Globus pallidus (tissue), 1 donor: ENCODE data around the gene MED13L.

ENCODE experiments used
- DNase-seq: peaks from one replicate; pipeline ENCODE4 v3.0.0-alpha.2; 2015; ENCODE audit warnings: low spot score

Gene MED13L

GRCh38 chr12:116130431-116130830, 147.1 kb downstream of the MED13L start:
- DNase-seq: no peak

DNA sequence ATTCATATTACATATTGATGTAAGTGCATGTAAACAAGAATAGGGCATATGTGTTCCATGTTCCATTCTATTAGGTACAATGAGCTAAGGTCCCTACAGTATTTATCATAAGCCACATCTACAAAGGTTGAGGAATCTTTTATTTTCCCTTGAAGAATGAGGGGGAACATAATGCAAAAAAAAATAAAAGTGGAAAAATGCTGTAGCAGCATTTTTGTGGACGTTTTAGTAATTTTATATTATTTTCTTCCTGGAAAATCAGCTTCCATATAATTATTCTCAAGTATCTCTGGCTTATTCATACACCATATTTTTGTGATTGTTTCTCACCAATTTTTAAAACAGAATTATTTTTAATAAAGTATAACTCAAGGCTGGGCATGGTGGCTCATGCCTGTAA, 148.7 kb downstream of the MED13L start:
- no peak for DNase-seq

DNA sequence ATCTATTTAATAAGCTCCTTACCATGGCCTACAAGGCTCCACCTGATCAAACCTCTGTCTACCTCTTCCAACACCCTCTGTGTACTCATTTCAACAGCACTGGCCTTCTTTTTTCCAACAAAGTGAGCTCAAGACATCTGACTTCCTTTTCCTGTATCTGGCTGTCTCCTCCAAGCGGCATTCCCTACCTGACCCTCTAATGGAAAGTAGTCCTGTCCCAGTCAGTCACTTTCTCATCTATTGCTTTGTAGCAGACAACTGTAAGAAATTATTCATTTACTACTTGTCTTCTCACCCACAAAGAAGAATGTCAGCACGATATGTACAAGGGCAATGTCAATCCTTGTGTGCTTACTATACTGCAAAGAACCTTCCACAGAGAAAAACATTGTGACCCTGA, 149.6 kb downstream of the MED13L start:
- DNase-seq: no peak

- no peak for DNase-seq
These were observed 150.9 kb downstream of the MED13L start for GRCh38 chr12:116126610-116127009.

GRCh38 chr12:116125956-116126566, 151.4 kb downstream of the MED13L start:
- no peak for DNase-seq

GRCh38 chr12:116125084-116125483, 152.4 kb downstream of the MED13L start:
- DNase-seq: no peak

GRCh38 chr12:116123451-116124258, 153.8 kb downstream of the MED13L start:
- DNase-seq: peak; percentile 70

GRCh38 chr12:116122628-116123027, 154.9 kb downstream of the MED13L start:
- no peak for DNase-seq

DNA sequence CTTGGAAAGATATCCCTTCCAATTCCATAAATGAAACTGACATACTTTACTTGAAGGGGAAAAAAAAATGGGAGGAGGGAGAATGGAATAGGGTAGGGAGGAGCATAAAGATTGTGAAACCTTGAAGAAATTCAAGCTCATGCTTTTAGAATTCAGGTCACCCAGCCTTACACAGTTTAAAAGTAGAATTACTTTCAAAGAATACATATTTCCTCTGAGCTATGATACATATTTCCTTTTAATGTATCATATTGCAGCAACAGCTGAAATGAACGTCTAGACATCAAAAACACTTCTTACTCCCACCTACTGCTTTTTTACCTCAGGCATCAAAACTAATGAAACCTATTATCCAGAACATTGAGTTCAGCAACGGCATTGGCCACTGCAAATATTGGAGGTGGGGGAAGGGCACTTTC, 156.0 kb downstream of the MED13L start:
- no peak for DNase-seq

GRCh38 chr12:116116650-116117424, 160.7 kb downstream of the MED13L start:
- DNase-seq: no peak

GRCh38 chr12:116113398-116114130, 163.9 kb downstream of the MED13L start:
- DNase-seq: no peak

GRCh38 chr12:116106870-116107269, 170.6 kb downstream of the MED13L start:
- no peak for DNase-seq

GRCh38 chr12:116104167-116104767, 173.2 kb downstream of the MED13L start:
- no peak for DNase-seq

GRCh38 chr12:116101991-116102390, 175.5 kb downstream of the MED13L start:
- no peak for DNase-seq

DNA sequence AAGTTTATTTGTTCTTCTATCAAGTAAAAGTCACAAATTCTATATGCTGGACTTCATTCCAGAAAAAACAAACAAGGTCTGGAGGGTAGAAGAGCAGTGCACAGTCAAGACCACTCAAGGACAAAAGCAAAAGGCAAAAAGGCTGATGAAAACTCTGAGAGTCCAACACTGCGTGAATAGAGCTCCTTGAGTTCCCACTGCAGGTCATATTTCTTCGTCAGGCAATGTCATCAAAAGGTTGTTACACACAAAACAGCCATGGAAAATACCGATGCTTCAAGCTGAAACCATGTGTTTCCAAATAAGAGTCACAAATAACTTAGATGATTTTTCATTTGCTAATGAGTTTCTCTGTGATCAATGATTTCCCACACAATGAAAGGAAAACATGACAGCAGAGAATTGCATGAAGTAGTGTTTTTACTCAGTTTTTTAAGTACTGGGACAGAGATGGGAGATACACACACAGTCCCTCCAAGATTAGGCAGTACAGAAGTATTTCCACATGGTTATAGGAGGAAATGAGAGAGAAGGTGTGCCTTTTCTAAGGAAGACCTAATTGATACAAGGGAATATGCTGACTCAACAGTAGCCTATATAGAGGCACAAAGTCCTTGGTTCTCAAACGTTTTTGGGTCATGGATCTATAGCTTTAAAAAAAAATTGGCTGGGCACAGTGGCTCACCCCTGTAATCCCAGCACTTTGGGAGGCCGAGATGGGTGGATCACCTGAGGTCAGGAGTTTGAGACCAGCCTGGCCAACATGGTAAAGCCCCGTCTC, 177.7 kb downstream of the MED13L start:
- no peak for DNase-seq

- DNase-seq: no peak
These were observed 180.6 kb downstream of the MED13L start for GRCh38 chr12:116096874-116097273.

DNA sequence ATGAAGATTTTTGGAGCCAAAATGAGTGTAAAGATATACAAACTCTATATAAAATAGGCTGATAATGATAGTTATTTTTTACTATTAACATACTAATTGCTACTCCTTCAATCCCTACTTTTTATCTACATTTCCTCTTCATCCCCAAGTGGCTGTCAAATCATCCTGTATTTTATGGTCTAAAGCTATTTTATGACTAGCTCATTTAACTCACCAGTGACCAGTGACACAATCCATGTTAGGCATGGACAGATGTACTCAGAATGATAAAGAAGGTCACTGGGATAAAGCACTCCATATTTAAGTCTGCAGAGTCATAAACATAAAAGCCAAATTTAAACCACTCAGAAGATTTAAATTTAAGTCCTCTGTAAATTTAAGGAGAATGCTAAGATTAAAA, 183.0 kb downstream of the MED13L start:
- no peak for DNase-seq

- no peak for DNase-seq
These were observed 183.6 kb downstream of the MED13L start for GRCh38 chr12:116093915-116094314.

GRCh38 chr12:116092776-116093175, 184.7 kb downstream of the MED13L start:
- DNase-seq: no peak

DNA sequence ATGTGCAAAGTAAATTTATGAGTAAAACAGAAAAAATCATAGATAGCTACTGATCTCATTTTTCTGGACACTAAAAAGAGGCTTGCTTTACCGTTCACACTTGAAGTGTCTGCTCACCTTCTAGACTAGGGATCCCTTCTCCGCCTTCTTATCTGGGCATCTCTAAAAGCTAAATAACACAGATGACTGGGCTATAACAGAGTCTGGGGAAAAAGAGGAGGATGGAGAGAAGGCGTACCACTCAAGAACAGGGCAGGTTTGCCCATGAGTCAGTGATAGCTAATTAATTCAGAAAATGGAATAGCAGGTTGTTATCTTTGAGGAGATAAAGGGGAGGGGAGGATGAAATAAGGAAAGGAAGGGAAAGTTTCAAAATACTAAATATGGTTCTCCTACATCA, 185.3 kb downstream of the MED13L start:
- DNase-seq: no peak

DNA sequence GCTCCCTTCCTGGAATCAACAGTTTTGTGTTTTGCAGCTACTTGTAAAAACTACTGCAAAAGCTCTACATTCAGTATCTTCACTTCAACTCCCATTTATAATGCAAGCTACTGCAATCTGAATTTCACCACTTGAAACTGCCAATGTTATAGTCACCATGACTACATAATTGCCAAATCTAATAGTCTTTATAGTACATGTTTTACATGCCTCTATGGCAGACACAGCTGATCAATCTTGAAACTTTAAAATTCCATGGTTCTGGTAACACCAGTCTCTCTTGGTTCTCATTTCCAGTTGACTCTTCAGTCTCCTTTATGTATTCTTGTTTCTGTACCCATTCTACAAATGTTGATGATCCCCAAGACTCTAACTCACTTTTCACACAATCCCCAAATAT, 185.9 kb downstream of the MED13L start:
- DNase-seq: no peak
